Neural progenitor cell (in vitro differentiated cells): Measurements from ENCODE around the gene AP3B2.

Experiments used
- EZH2 ChIP-seq: fragments of 200-600 bp; sonication (generic); IDR thresholded peaks from 2 replicates; pipeline ENCODE4 v1.6.1; 2017; ENCODE audit warnings: antibody characterized with exemption, mild to moderate bottlenecking, moderate library complexity
- EZH2phosphoT487 ChIP-seq: fragments of 200-600 bp; sonication (generic); IDR thresholded peaks from 2 replicates; pipeline ENCODE4 v1.6.1; 2017; ENCODE audit warnings: antibody characterized with exemption
- TF ChIP-seq, protein P1 (sequence below): fragments of 200-600 bp; sonication (generic); IDR thresholded peaks from 2 replicates; pipeline ENCODE4 v1.5.1; 2017; ENCODE audit warnings: antibody characterized with exemption, mild to moderate bottlenecking

DNA sequence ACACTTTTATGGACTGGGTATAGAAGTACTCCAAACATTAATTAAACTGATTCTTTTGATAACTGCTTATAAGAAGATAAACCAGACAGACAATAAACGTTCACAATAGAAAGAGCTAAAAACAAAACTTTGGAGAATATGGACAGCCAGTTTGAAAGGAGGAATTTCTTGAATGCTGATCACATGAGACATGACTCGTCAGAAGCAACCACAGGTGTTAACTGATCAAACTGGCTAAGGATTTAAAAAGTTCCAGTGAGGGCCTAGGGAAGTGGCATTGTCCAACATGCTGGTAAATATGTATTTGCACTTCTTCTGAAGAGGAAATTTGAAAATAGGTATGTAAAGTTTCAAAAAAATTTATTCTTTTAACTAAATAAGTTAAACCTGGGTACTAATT, 29.4 kb upstream of the AP3B2 start:
- TF ChIP-seq, protein P1, sequence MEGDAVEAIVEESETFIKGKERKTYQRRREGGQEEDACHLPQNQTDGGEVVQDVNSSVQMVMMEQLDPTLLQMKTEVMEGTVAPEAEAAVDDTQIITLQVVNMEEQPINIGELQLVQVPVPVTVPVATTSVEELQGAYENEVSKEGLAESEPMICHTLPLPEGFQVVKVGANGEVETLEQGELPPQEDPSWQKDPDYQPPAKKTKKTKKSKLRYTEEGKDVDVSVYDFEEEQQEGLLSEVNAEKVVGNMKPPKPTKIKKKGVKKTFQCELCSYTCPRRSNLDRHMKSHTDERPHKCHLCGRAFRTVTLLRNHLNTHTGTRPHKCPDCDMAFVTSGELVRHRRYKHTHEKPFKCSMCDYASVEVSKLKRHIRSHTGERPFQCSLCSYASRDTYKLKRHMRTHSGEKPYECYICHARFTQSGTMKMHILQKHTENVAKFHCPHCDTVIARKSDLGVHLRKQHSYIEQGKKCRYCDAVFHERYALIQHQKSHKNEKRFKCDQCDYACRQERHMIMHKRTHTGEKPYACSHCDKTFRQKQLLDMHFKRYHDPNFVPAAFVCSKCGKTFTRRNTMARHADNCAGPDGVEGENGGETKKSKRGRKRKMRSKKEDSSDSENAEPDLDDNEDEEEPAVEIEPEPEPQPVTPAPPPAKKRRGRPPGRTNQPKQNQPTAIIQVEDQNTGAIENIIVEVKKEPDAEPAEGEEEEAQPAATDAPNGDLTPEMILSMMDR: no peak
- TF ChIP-seq EZH2phosphoT487: no peak
- no peak for TF ChIP-seq EZH2
